ENCODE data around the gene PUM2. TPM values are rescaled to one million over a fixed set of nuclear protein-coding genes. Genes with fewer than 3 reads are reported as not detected.

Gene PUM2
- total and polyA plus RNA-seq, 4 experiments from 2014 or later = 20.3 to 184 (median 90.7) TPM

- Histone ChIP-seq H3K4me3 (ENCODE audit: low read length in 2 of 2) (no peak overlapping the region), H3K27me3 (ENCODE audit: insufficient read depth, low read length) (no peaks in the 10 kb centered on the region), H3K9me3 (ENCODE audit: control insufficient read depth in 1 of 2, low read length in 2 of 2) (no peaks in the 10 kb centered on the region), H3K27ac (ENCODE audit: low read depth, low read length) (no peak overlapping the region), H3K36me3 (ENCODE audit: insufficient read depth, low read length) (peaks cover 42% of the 10 kb centered on the region), H3K4me1 (ENCODE audit: insufficient read depth, low read length) (no peaks in the 10 kb centered on the region)
- H3K27ac Mint-ChIP-seq = peak overlapping the region in 4 of 7 donors; percentile 15 to 89 (median 67)
- DNase-seq = no peak
- CTCF ChIA-PET (ENCODE audit: partially characterized antibody) = no interaction called here
- H3K27me3 Mint-ChIP-seq = no peaks in the 10 kb centered on the region
- peaks cover 12 to 28% (median 17%) of the 10 kb centered on the region in 4 donors for H3K4me1 Mint-ChIP-seq
- intact Hi-C loops (cut with micrococcal nuclease) = no loop called here
- peaks cover 25 to 74% of the 10 kb centered on the region in 2 donors for H3K36me3 Mint-ChIP-seq
- no peaks in the 10 kb centered on the region for H3K9me3 Mint-ChIP-seq
- POLR2A ChIA-PET (ENCODE audit: partially characterized antibody) = interaction anchor here (0.6 kb wide), 1 partner anchor 20 kb away, joined by 4 read pairs; no protein-coding TSS in a partner anchor
- H3K4me3 Mint-ChIP-seq = no peak overlapping the region
Measured at GRCh38 chr2:20299113-20299512, 51.5 kb downstream of the PUM2 start.

GRCh38 chr2:20294231-20294630 is 56.4 kb downstream of the PUM2 start:
- intact Hi-C loops (cut with micrococcal nuclease) = loop anchor here (5.0 kb wide), 1 partner anchor 53 kb away; no protein-coding TSS in a partner anchor
- Histone ChIP-seq H3K27me3 (ENCODE audit: insufficient read depth, low read length) (no peaks in the 10 kb centered on the region), H3K4me3 (ENCODE audit: low read length in 2 of 2) (no peak overlapping the region), H3K36me3 (ENCODE audit: insufficient read depth, low read length) (peaks cover 31% of the 10 kb centered on the region), H3K27ac (ENCODE audit: low read depth, low read length) (no peak overlapping the region), H3K4me1 (ENCODE audit: insufficient read depth, low read length) (no peaks in the 10 kb centered on the region), H3K9me3 (ENCODE audit: control insufficient read depth in 1 of 2, low read length in 2 of 2) (no peaks in the 10 kb centered on the region)
- Mint-ChIP-seq H3K27me3 (no peaks in the 10 kb centered on the region), H3K9me3 (no peaks in the 10 kb centered on the region), H3K36me3 (peaks cover 36 to 70% of the 10 kb centered on the region in 2 donors), H3K4me1 (peaks cover 11 to 19% (median 15%) of the 10 kb centered on the region in 4 donors), H3K4me3 (no peak overlapping the region), H3K27ac (peak overlapping the region in 1 of 7 donors; percentile 17)
- ChIA-PET CTCF (ENCODE audit: partially characterized antibody) (interaction anchor here (3.1 kb wide), 1 partner anchor 32 kb away, joined by 12 read pairs; no protein-coding TSS in a partner anchor), POLR2A (ENCODE audit: partially characterized antibody) (no interaction called here)
- no peak for DNase-seq

- H3K27me3 ChIP-seq (ENCODE audit: insufficient read depth, low read length) = no peaks in the 10 kb centered on the region
- intact Hi-C loops (cut with micrococcal nuclease) = loop anchor here (5.0 kb wide), 1 partner anchor 54 kb away; no protein-coding TSS in a partner anchor
- peaks cover 30% of the 10 kb centered on the region for H3K36me3 ChIP-seq (ENCODE audit: insufficient read depth, low read length)
- no peak overlapping the region for H3K4me3 Mint-ChIP-seq
- H3K36me3 Mint-ChIP-seq = peaks cover 35 to 63% of the 10 kb centered on the region in 2 donors
- no peak overlapping the region for H3K27ac Mint-ChIP-seq
- no peaks in the 10 kb centered on the region for H3K9me3 Mint-ChIP-seq
- no peak overlapping the region for H3K4me3 ChIP-seq (ENCODE audit: low read length in 2 of 2)
- no peaks in the 10 kb centered on the region for H3K9me3 ChIP-seq (ENCODE audit: control insufficient read depth in 1 of 2, low read length in 2 of 2)
- no peaks in the 10 kb centered on the region for H3K4me1 ChIP-seq (ENCODE audit: insufficient read depth, low read length)
- CTCF ChIA-PET (ENCODE audit: partially characterized antibody) = interaction anchor here (2.0 kb wide), 1 partner anchor 13 kb away, joined by 4 read pairs; no protein-coding TSS in a partner anchor
- DNase-seq = no peak
- H3K4me1 Mint-ChIP-seq = peaks cover 8 to 17% (median 14%) of the 10 kb centered on the region in 4 donors
- H3K27me3 Mint-ChIP-seq = no peaks in the 10 kb centered on the region
- no peak overlapping the region for H3K27ac ChIP-seq (ENCODE audit: low read depth, low read length)
- POLR2A ChIA-PET (ENCODE audit: partially characterized antibody) = no interaction called here
Measured at GRCh38 chr2:20292984-20293383, 57.7 kb downstream of the PUM2 start.

- intact Hi-C loops (cut with micrococcal nuclease) = loop anchor here (5.0 kb wide), 1 partner anchor 55 kb away; no protein-coding TSS in a partner anchor
- Histone ChIP-seq H3K9me3 (ENCODE audit: control insufficient read depth in 1 of 2, low read length in 2 of 2) (no peaks in the 10 kb centered on the region), H3K27ac (ENCODE audit: low read depth, low read length) (no peak overlapping the region), H3K4me1 (ENCODE audit: insufficient read depth, low read length) (no peaks in the 10 kb centered on the region), H3K4me3 (ENCODE audit: low read length in 2 of 2) (no peak overlapping the region), H3K27me3 (ENCODE audit: insufficient read depth, low read length) (no peaks in the 10 kb centered on the region), H3K36me3 (ENCODE audit: insufficient read depth, low read length) (peaks cover 19% of the 10 kb centered on the region)
- Mint-ChIP-seq H3K27ac (no peak overlapping the region), H3K4me1 (peaks cover 8 to 14% (median 12%) of the 10 kb centered on the region in 4 donors), H3K9me3 (no peaks in the 10 kb centered on the region), H3K4me3 (no peak overlapping the region), H3K27me3 (no peaks in the 10 kb centered on the region), H3K36me3 (peaks cover 31 to 52% of the 10 kb centered on the region in 2 donors)
- POLR2A ChIA-PET (ENCODE audit: partially characterized antibody) = no interaction called here
- CTCF ChIA-PET (ENCODE audit: partially characterized antibody) = interaction anchor here (2.0 to 2.1 kb wide), 2 partner anchors 12 to 17 kb away, joined by 4 to 7 read pairs; no protein-coding TSS in a partner anchor
- no peak for DNase-seq
Measured at GRCh38 chr2:20291846-20292408, 58.7 kb downstream of the PUM2 start.

GRCh38 chr2:20291106-20291564 is 59.5 kb downstream of the PUM2 start:
- Mint-ChIP-seq H3K27me3 (no peaks in the 10 kb centered on the region), H3K9me3 (no peaks in the 10 kb centered on the region), H3K4me1 (peaks cover 5 to 11% (median 9%) of the 10 kb centered on the region in 4 donors), H3K36me3 (peaks cover 25 to 46% of the 10 kb centered on the region in 2 donors), H3K4me3 (no peak overlapping the region), H3K27ac (peak overlapping the region in 2 of 7 donors; percentile 56 to 63)
- DNase-seq = peak in 3 of 5 donors; percentile 2 to 17 (median 9)
- Histone ChIP-seq H3K27ac (ENCODE audit: low read depth, low read length) (no peak overlapping the region), H3K36me3 (ENCODE audit: insufficient read depth, low read length) (peaks cover 15% of the 10 kb centered on the region), H3K9me3 (ENCODE audit: control insufficient read depth in 1 of 2, low read length in 2 of 2) (no peaks in the 10 kb centered on the region), H3K4me3 (ENCODE audit: low read length in 2 of 2) (no peak overlapping the region), H3K27me3 (ENCODE audit: insufficient read depth, low read length) (no peaks in the 10 kb centered on the region), H3K4me1 (ENCODE audit: insufficient read depth, low read length) (no peaks in the 10 kb centered on the region)
- intact Hi-C loops (cut with micrococcal nuclease) = loop anchor here (5.0 kb wide), 1 partner anchor 56 kb away; no protein-coding TSS in a partner anchor
- CTCF ChIA-PET (ENCODE audit: partially characterized antibody) = interaction anchor here (0.6 to 2.1 kb wide), 4 partner anchors 14 to 44 kb away, joined by 3 to 7 read pairs (median 3); no protein-coding TSS in a partner anchor
- POLR2A ChIA-PET (ENCODE audit: partially characterized antibody) = interaction anchor here (0.5 to 1.0 kb wide), 2 partner anchors 13 to 70 kb away, joined by 3 to 4 read pairs; no protein-coding TSS in a partner anchor

GRCh38 chr2:20288642-20289340 is 61.9 kb downstream of the PUM2 start:
- Mint-ChIP-seq H3K27ac (peak overlapping the region in 2 of 7 donors; percentile 12 to 50), H3K27me3 (no peaks in the 10 kb centered on the region), H3K4me1 (peaks cover 6 to 10% (median 7%) of the 10 kb centered on the region in 4 donors), H3K36me3 (peaks cover 19 to 27% of the 10 kb centered on the region in 2 donors), H3K9me3 (no peaks in the 10 kb centered on the region), H3K4me3 (no peak overlapping the region)
- Histone ChIP-seq H3K27me3 (ENCODE audit: insufficient read depth, low read length) (no peaks in the 10 kb centered on the region), H3K36me3 (ENCODE audit: insufficient read depth, low read length) (peaks cover 25% of the 10 kb centered on the region), H3K27ac (ENCODE audit: low read depth, low read length) (no peak overlapping the region), H3K4me3 (ENCODE audit: low read length in 2 of 2) (no peak overlapping the region), H3K4me1 (ENCODE audit: insufficient read depth, low read length) (no peaks in the 10 kb centered on the region), H3K9me3 (ENCODE audit: control insufficient read depth in 1 of 2, low read length in 2 of 2) (no peaks in the 10 kb centered on the region)
- DNase-seq = no peak
- intact Hi-C loops (cut with micrococcal nuclease) = no loop called here
- CTCF ChIA-PET (ENCODE audit: partially characterized antibody) = interaction anchor here (1.3 kb wide), 1 partner anchor 24 kb away, joined by 4 read pairs; no protein-coding TSS in a partner anchor
- POLR2A ChIA-PET (ENCODE audit: partially characterized antibody) = interaction anchor here (1.0 kb wide), 1 partner anchor 8 kb away, joined by 3 read pairs; no protein-coding TSS in a partner anchor

Data from CD4-positive, alpha-beta memory T cell (primary cell).